GM13977 (cell line): ENCODE measurements around the gene ASIC1.

ENCODE experiments used
- DNase-seq: peaks from one replicate; pipeline ENCODE4 v3.0.0; 2012; ENCODE audit warnings: low spot score
- CTCF ChIP-seq: IDR thresholded peaks from 2 replicates; pipeline ENCODE4 v1.5.1; 2012; ENCODE audit warnings: mild to moderate bottlenecking, control low read depth; ENCODE audit not compliant: insufficient read depth; ENCODE audit errors: extremely low read depth, missing control alignments
- in situ Hi-C: fragments of 300-500 bp; cut with MboI; formaldehyde crosslinking; loops from one replicate; pipeline ENCODE4 v1.12.0; 2022; ENCODE audit warnings: low sequenced_read_pairs, low pct_unique_long_range_greater_than_20kb, mixed read lengths, inconsistent platforms; ENCODE audit not compliant: unreplicated experiment

Gene ASIC1

GRCh38 chr12:50039151-50039835 is 18.1 kb upstream of the ASIC1 start:
- in situ Hi-C loops: no loop called here
- peak; percentile 91 for TF ChIP-seq CTCF
- peak; percentile 88 for DNase-seq

GRCh38 chr12:50040657-50041056 is 16.7 kb upstream of the ASIC1 start:
- in situ Hi-C loops: no loop called here
- no peak for DNase-seq
- no peak for TF ChIP-seq CTCF

GRCh38 chr12:50041062-50041860 is 16.1 kb upstream of the ASIC1 start:
- in situ Hi-C loops: no loop called here
- TF ChIP-seq CTCF: no peak
- DNase-seq: no peak

- in situ Hi-C loops: no loop called here
- no peak for DNase-seq
- TF ChIP-seq CTCF: no peak
Observed at GRCh38 chr12:50041962-50042361, 15.4 kb upstream of the ASIC1 start.

- in situ Hi-C loops: no loop called here
- no peak for TF ChIP-seq CTCF
- no peak for DNase-seq
Observed at GRCh38 chr12:50042693-50043092, 14.7 kb upstream of the ASIC1 start.

GRCh38 chr12:50043308-50043707 is 14.1 kb upstream of the ASIC1 start:
- in situ Hi-C loops: no loop called here
- TF ChIP-seq CTCF: no peak
- DNase-seq: no peak
